ENCODE measurements around the gene ARHGAP21.

Gene ARHGAP21

GRCh38 chr10:24722131-24722675 lies 1.5 kb downstream of the ARHGAP21 start:
- DNase-seq = no peak

DNA sequence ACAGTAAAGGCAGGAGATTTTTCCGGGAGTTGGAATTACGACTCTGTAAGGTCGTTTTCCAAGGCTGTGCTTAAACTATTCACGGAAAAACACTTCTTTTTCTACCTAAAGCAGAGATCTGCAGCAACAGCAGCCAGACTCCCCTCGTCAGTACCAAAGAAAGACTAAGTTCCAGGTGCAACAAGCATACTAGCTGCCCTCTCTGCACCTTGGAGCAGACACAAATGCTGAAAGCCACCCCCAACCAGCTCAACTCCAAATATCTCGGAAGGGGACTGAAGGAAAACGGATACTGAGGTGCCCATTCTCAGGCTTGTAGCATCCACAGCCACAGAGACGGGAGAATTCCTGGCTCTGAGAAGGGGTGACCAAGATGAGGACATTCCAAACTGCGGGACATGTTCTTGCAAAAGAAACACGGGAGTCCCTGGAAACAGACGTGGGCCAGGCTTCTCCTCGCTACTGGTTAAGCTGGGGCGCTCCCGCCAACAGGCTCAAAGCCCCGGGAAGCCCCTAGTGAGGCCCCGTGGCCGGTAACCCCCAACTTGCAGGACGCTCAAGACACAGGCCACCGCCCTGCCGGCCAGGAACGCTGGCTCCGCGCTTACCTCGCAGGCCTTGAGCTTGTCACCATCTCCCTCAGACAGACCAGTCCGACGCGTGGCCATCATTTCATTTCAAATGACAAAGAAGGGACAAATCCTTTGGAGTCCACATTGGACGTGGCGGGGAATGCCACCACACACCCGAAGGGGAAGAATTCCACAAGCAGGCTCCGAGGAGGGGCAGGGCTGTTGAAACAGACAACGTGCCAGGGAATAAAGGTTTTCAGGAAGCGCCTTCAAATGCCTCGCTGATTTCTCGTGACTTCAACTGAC lies 2.2 kb downstream of the ARHGAP21 start:
- DNase-seq = no peak

DNA sequence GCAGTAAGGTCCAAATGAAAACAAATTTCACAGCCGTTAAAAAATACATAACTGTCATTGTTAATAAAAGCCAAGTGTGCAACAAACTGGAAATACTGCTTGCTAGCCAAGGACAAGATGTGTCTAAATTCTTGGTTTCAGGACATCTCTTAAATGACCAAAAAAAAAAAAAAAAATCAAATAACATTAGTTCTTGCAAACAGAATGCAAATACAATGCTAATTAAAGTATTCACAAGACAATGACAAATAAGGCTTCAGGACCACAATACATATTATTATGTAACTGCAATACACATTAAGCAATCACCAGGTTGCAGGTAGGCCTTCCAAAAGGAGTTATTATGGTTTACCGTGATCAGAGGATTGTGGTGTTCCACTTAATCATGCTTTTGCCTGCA lies 3.6 kb downstream of the ARHGAP21 start:
- no peak for DNase-seq

DNA sequence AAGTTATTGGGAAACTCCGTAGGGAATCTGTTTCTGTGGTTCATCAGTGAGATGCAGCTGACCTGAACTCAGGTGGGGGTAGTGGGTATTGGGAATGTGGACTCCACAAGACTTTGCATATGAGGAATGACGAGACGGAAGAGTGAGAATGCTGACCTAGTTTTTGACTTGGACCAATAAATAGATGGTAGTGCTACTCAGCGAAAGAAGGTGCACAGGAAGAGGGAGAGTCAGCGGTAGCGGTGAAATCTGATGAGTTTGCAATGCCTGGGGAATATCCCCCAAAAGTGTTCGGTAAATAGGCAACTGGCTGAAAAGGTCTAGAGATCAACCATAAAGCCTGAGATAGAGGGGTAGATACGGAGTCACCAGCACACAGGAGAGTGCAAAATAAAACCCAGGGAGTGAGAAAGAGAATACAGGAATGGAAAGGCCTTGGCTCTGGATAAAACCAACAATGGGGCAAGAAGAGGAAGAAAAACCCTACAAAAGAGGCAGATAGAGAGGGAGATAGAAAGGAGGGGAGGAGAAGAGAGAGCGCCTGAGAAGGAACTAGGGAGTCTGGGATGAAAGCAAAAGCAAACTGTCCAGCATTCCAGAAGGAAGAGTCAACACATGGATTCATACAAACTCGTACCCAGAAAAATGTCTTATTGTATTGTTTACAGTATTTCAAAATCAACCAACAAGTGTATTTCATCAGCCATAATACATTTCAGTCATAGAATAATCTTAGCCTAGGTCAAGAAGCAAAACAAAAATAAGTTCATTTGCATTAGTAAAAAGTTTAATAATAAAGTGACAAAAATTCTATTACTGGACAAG lies 5.4 kb downstream of the ARHGAP21 start:
- no peak for DNase-seq

GRCh38 chr10:24716295-24716694 lies 7.4 kb downstream of the ARHGAP21 start:
- DNase-seq = no peak

- no peak for DNase-seq
Observed at GRCh38 chr10:24715246-24715769, 8.4 kb downstream of the ARHGAP21 start.

GRCh38 chr10:24713086-24713485 lies 10.6 kb downstream of the ARHGAP21 start:
- DNase-seq = no peak

GRCh38 chr10:24711465-24711864 lies 12.2 kb downstream of the ARHGAP21 start:
- DNase-seq = no peak

DNA sequence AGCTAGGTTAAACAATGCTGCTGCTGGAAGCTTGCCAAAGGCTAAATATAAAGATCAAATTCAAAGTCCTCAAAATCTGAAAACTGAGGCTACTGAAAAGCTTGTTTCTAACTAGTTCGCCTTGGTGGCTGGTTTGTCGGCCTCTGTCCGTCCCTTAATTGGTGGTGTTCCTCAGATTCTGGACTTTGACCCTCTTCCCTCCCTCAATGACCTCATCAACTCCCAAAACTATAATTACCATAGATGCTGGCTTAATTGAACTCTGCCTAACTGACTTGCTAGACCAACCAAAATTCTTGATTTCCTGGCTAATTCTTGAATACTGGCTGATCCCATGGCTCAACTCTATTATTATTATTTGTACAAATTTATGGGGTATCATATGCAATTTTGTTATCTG lies 15.6 kb downstream of the ARHGAP21 start:
- DNase-seq = no peak

DNA sequence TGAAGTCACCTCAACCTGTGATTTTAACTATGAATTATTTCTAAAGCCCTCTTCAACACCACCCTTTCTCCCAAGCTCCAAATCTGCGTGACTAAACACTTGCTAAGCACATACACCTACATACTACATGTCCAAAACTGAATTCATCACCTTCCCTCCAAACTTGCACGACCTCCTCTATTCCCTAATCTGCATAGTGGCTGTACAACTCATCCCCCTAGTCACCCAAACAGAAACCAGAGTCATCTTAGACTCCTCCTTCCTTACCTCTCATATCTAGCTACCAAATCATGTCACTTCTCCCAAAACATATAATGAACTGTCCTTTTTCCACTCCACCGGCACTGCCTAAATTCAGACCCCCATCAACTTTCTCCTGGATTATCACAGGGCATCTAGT lies 16.2 kb downstream of the ARHGAP21 start:
- no peak for DNase-seq

DNA sequence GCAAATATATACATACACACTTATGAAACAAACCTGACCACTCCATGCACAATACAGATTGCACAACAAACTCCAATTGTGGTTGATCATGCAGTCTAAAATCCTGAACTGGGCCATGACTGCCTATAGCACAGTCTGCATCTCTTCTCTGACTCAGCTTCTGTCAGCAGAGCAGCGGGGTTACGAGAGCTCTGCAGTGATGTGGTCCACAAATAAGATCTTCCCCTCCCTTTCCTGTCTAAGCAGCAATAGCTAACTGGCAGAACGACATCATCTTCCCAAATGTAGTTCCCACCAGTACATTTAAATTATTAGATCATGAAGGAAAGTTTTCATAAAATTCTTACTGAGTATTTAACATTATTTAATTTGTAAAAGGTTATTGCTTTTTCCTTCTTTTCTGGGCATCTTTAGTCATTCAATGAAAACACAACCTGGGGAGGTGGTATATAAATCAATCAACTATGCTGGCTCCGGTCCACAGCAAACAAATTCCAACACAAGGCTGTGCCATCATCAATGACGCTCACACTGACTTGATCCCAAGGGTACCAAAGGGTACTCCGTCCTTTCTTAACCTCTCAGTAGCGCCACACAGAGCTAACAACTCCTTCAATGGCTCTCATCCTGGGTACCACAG lies 17.1 kb downstream of the ARHGAP21 start:
- DNase-seq = no peak

GRCh38 chr10:24703700-24704099 lies 20.0 kb downstream of the ARHGAP21 start:
- no peak for DNase-seq

GRCh38 chr10:24701447-24701846 lies 22.2 kb downstream of the ARHGAP21 start:
- no peak for DNase-seq

DNA sequence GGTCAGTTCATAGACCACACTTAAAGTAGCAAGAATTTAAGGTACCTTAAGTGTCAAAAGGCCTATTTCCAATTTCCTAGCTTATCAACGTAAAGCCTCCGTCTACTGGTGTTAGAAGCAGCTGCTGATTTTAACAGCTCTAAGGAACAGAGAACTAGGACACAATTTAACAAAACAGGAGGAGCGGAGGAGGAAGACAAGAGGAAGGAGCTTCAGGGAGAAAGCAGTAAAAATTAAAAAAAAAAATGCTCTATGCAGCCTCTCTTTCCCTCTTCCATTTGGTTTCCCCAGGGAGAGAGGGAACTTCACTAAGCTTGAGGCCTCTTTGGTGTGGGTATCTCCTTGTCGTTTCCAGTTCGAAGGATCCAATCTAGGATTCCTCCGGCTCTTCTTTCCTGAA lies 22.7 kb downstream of the ARHGAP21 start:
- DNase-seq = no peak

- no peak for DNase-seq
Observed at GRCh38 chr10:24698270-24698669, 25.4 kb downstream of the ARHGAP21 start.

GRCh38 chr10:24697080-24697479 lies 26.6 kb downstream of the ARHGAP21 start:
- no peak for DNase-seq

DNA sequence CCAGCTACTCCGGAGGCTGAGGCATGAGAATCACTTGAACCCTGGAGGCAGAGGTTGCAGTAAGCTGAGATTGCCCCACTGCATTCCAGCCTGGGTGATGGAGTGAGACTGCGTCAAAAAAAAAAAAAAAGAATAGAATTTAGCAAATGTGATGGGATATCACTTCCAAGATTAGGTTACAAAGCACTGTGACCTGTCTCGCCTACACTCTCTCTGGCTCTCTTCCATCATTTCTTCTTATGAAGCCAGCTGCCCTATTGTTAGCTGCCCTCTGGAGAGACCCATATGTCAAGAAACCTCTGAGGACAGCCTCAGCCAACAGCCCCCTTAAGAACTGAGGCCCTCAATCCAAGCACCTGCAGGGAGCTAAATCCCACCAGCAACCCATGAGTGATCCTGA lies 28.2 kb downstream of the ARHGAP21 start:
- DNase-seq = no peak

GRCh38 chr10:24694086-24694485 lies 29.6 kb downstream of the ARHGAP21 start:
- no peak for DNase-seq

GRCh38 chr10:24690961-24691512 lies 32.6 kb downstream of the ARHGAP21 start:
- no peak for DNase-seq

- DNase-seq = no peak
Observed at GRCh38 chr10:24685958-24686540, 37.6 kb downstream of the ARHGAP21 start.

DNA sequence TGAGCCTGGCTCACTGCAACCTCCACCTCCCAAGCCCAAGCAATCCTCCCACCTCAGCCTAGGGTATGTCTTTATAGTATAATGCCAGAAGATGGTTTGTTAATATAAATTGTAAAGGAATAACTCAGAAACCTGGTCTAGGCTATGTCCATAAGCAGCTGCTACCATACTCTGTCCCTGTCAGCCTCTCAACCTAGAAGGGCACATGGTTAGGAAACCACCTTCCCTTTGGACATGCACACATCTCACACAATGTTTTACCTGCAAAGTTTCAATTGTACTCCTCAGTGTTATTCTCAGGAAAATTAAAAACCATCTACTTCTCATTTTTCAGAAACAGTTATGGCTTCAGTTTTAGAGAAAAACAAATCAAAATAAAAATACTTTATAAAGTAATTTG lies 40.1 kb downstream of the ARHGAP21 start:
- DNase-seq = no peak

GRCh38 chr10:24681572-24682088 lies 42.1 kb downstream of the ARHGAP21 start:
- no peak for DNase-seq
